ENCODE results near the gene TNFAIP2. TPM values are rescaled to one million over a fixed set of nuclear protein-coding genes. Genes with fewer than 3 reads are reported as not detected.

The TNFAIP2 gene
- total and polyA plus RNA-seq, 2 of the 4 experiments (the other 2 are of a cell fraction) = 6.3 to 9.6 TPM

- TF ChIP-seq RAD21 (IDR thresholded peaks at IDR 0.05; ENCODE audit: low read length) = no peak
These were observed 19.6 kb downstream of the TNFAIP2 start (continued) for GRCh38 chr14:103142721-103143302.

- H3K4ac ChIP-seq (ENCODE audit: low read depth, low read length) = peak overlapping the region; percentile 71
- H3K56ac ChIP-seq (ENCODE audit: extremely low read depth, insufficient read depth, low read length) = no peak overlapping the region
- H3K18ac ChIP-seq (ENCODE audit: low read depth, low read length) = peak overlapping the region; percentile 49; the same call in 1 of the 2 replicates
- CTCF ChIA-PET = no interaction called here
- H3K27me3 ChIP-seq (ENCODE audit: control insufficient read depth, insufficient read depth, low read length) = peaks cover 11% of the 10 kb centered on the region
- H2AK9ac ChIP-seq (replicated peaks; ENCODE audit: low read depth, low read length, poor library complexity) = peak overlapping the region; percentile 5
- POLR2A ChIA-PET (ENCODE audit: unreplicated experiment) = no interaction called here
- no peaks in the 10 kb centered on the region for H4K20me1 ChIP-seq (ENCODE audit: insufficient read depth, low read length)
- no peaks in the 10 kb centered on the region for H3K9me3 ChIP-seq (ENCODE audit: control insufficient read depth, insufficient read depth, low read length)
- 65% methylated on average over 2 of the region's 6 CpGs; no CpG with 5 or more reads in 1 of the 2 experiments for WGBS, 2 experiments (ENCODE audit: extremely low coverage in 2 of 2, insufficient read length in 1 of 2)
- ATAC-seq (ENCODE audit: low read depth) (peak; percentile 13; the same call in 1 of the 2 replicates), DNase-seq (peak; percentile 46)
- in situ Hi-C loops (cut with MboI; ENCODE audit: low sequenced_read_pairs) = no loop called here
- H3K23ac ChIP-seq (ENCODE audit: low read depth, low read length) = no peak overlapping the region
- peaks cover 8% of the 10 kb centered on the region for H3K4me1 ChIP-seq (ENCODE audit: control insufficient read depth, insufficient read depth, low read length)
- 0 out of 2 replicates have a peak overlapping the region, but pooled peaks have one; percentile 42 for H3K14ac ChIP-seq (replicated peaks; ENCODE audit: low read depth, low read length)
- H3K9ac ChIP-seq (ENCODE audit: low read depth, low read length) = no peak overlapping the region
- peak overlapping the region in 1 of 2 experiments; percentile 6; a peak in 1 of 4 replicates for H4K8ac ChIP-seq (ENCODE audit: low read depth in 2 of 2, low read length in 2 of 2)
- no peak overlapping the region for H2BK15ac ChIP-seq (ENCODE audit: low read depth, low read length)
- peaks cover 8% of the 10 kb centered on the region for H3K9me1 ChIP-seq (ENCODE audit: insufficient read depth, low read length)
- peak overlapping the region; percentile 53 for H2BK20ac ChIP-seq (ENCODE audit: low read depth, low read length)
- H4K5ac ChIP-seq (ENCODE audit: low read depth, low read length) = no peak overlapping the region
- H2BK120ac ChIP-seq (ENCODE audit: low read depth, low read length) = peak overlapping the region; percentile 76
- no peak overlapping the region for H3K4me2 ChIP-seq (ENCODE audit: low read depth, low read length)
- no peak overlapping the region for H3K27ac ChIP-seq (ENCODE audit: insufficient read depth, low read length)
- peak overlapping the region; percentile 59; the same call in 1 of the 2 replicates for H2AK5ac ChIP-seq (ENCODE audit: low read depth, low read length)
- dilution Hi-C loops (cut with HindIII; ENCODE audit: low sequenced_read_pairs, unreplicated experiment) = no loop called here
- H3K36me3 ChIP-seq (ENCODE audit: control insufficient read depth, insufficient read depth, low read length) = no peaks in the 10 kb centered on the region
- intact Hi-C loops (cut with micrococcal nuclease) = loop anchor here (5.0 kb wide), 1 partner anchor 44 kb away; no protein-coding TSS in a partner anchor
- no peak overlapping the region for H3K4me3 ChIP-seq (ENCODE audit: insufficient read depth, low read depth, low read length)
- TF ChIP-seq BHLHE40 (IDR thresholded peaks at IDR 0.05; ENCODE audit: low read depth, low read length) = no peak
- TF ChIP-seq CEBPB (IDR thresholded peaks at IDR 0.05; ENCODE audit: low read depth, low read length) = peak; percentile 61
- H4K91ac ChIP-seq (ENCODE audit: insufficient read depth, low read depth, low read length) = peak overlapping the region; percentile 66; the same call in 1 of the 2 replicates
- BruUV-seq (replicated peaks) = no TSS peak
- no peaks in the 10 kb centered on the region for H3K79me1 ChIP-seq (ENCODE audit: low read depth in 1 of 2, low read length in 2 of 2)
- H2AFZ ChIP-seq (replicated peaks; ENCODE audit: low read length, poor library complexity) = no peak overlapping the region
- no peak overlapping the region for H2BK5ac ChIP-seq (ENCODE audit: low read depth, low read length, poor library complexity, severe bottlenecking)
These were observed 20.2 kb downstream of the TNFAIP2 start for GRCh38 chr14:103143506-103143905.

All from IMR-90 (cell line).